Parathyroid adenoma (tissue), 2 donors: ENCODE results near the gene DNAJC10.
"Not testable (repeated sequence)": the region's sequence is repeated elsewhere in the genome, so short reads cannot be mapped to it uniquely, and the experiment has no call there.

Experiments used
- H2AFZ ChIP-seq: fragments of 300-600 bp; sonication (generic); one replicate; pipeline ENCODE4 v1.7.0; 2017; ENCODE audit warnings: antibody characterized with exemption, mild to moderate bottlenecking
- H3K27ac ChIP-seq: fragments of 300-600 bp; sonication (generic); one replicate; pipeline ENCODE4 v1.7.0; 2017
- H3K27me3 ChIP-seq: fragments of 300-600 bp; sonication (generic); one replicate; pipeline ENCODE4 v1.7.0; 2017; ENCODE audit warnings: low read length; ENCODE audit not compliant: control insufficient read depth, insufficient read depth
- H3K36me3 ChIP-seq: fragments of 300-600 bp; sonication (generic); one replicate; pipeline ENCODE4 v1.7.0; 2017; ENCODE audit warnings: low read length; ENCODE audit not compliant: control insufficient read depth, insufficient read depth
- H3K4me1 ChIP-seq: fragments of 300-600 bp; sonication (generic); one replicate; pipeline ENCODE4 v1.7.0; 2017; ENCODE audit warnings: control low read depth
- H3K4me2 ChIP-seq: fragments of 300-600 bp; sonication (generic); one replicate; pipeline ENCODE4 v1.7.0; 2017; ENCODE audit warnings: low read length
- H3K4me3 ChIP-seq: fragments of 300-600 bp; sonication (generic); one replicate; pipeline ENCODE4 v1.7.0; 2017; ENCODE audit warnings: low read depth, low read length
- H3K79me2 ChIP-seq: fragments of 300-600 bp; sonication (generic); one replicate; pipeline ENCODE4 v1.7.0; 2017; ENCODE audit warnings: control low read depth
- H3K9ac ChIP-seq: fragments of 300-600 bp; sonication (generic); one replicate; pipeline ENCODE4 v1.7.0; 2017; ENCODE audit warnings: mild to moderate bottlenecking
- H3K9me3 ChIP-seq: fragments of 300-600 bp; sonication (generic); one replicate; pipeline ENCODE4 v1.7.0; 2017; ENCODE audit warnings: low read length; ENCODE audit not compliant: control insufficient read depth
- CTCF ChIP-seq: fragments of 300-600 bp; sonication (generic); IDR thresholded peaks from one replicate; pipeline ENCODE4 v1.7.0; 2017; ENCODE audit warnings: antibody characterized with exemption, mild to moderate bottlenecking
- donor health status: primary hyperparathyroidism.

The DNAJC10 gene

GRCh38 chr2:182740701-182741100 is 24.6 kb downstream of the DNAJC10 start:
- Histone ChIP-seq H3K9me3 (no peaks in the 10 kb centered on the region), H3K27me3 (no peaks in the 10 kb centered on the region), H3K4me1 (no peaks in the 10 kb centered on the region), H3K4me2 (no peak overlapping the region), H2AFZ (no peak overlapping the region), H3K36me3 (no peaks in the 10 kb centered on the region), H3K27ac (no peak overlapping the region), H3K9ac (no peak overlapping the region), H3K79me2 (no peaks in the 10 kb centered on the region), H3K4me3 (no peak overlapping the region)
- no peak for TF ChIP-seq CTCF

- Histone ChIP-seq H3K9me3 (no peaks in the 10 kb centered on the region), H3K4me1 (no peaks in the 10 kb centered on the region), H3K79me2 (no peaks in the 10 kb centered on the region)
These were observed 25.6 kb downstream of the DNAJC10 start for GRCh38 chr2:182741620-182742019.

GRCh38 chr2:182744490-182744889 is 28.4 kb downstream of the DNAJC10 start:
- Histone ChIP-seq H3K27ac (no peak overlapping the region), H3K9ac (no peak overlapping the region), H3K4me3 (no peak overlapping the region), H2AFZ (no peak overlapping the region), H3K9me3 (no peaks in the 10 kb centered on the region), H3K27me3 (no peaks in the 10 kb centered on the region), H3K36me3 (no peaks in the 10 kb centered on the region), H3K4me2 (no peak overlapping the region), H3K79me2 (no peaks in the 10 kb centered on the region), H3K4me1 (no peaks in the 10 kb centered on the region)
- no peak for TF ChIP-seq CTCF

More at GRCh38 chr2:182741620-182742019, 25.6 kb downstream of the DNAJC10 start:
- Histone ChIP-seq H3K27me3 (no peaks in the 10 kb centered on the region), H2AFZ (no peak overlapping the region), H3K9ac (no peak overlapping the region), H3K4me2 (no peak overlapping the region), H3K36me3 (no peaks in the 10 kb centered on the region), H3K4me3 (no peak overlapping the region), H3K27ac (no peak overlapping the region)
- no peak for TF ChIP-seq CTCF

- H3K4me1 ChIP-seq, result no peaks in the 10 kb centered on the region
- no peak overlapping the region for H3K9ac ChIP-seq
- H3K9me3 ChIP-seq, result no peaks in the 10 kb centered on the region
- no peak for TF ChIP-seq CTCF
- no peak overlapping the region for H3K4me2 ChIP-seq
- H3K79me2 ChIP-seq, result no peaks in the 10 kb centered on the region
- H3K27me3 ChIP-seq, result no peaks in the 10 kb centered on the region
- H2AFZ ChIP-seq, result no peak overlapping the region
- H3K4me3 ChIP-seq, result no peak overlapping the region
- H3K27ac ChIP-seq, result no peak overlapping the region
- H3K36me3 ChIP-seq, result no peaks in the 10 kb centered on the region
These were observed 29.0 kb downstream of the DNAJC10 start for GRCh38 chr2:182745061-182745460.

GRCh38 chr2:182745894-182746293 is 29.8 kb downstream of the DNAJC10 start:
- not testable (repeated sequence) for H3K9ac ChIP-seq, H3K4me1 ChIP-seq, H3K27ac ChIP-seq, H3K36me3 ChIP-seq, H3K27me3 ChIP-seq, H3K4me3 ChIP-seq, H3K79me2 ChIP-seq, H2AFZ ChIP-seq, H3K9me3 ChIP-seq, H3K4me2 ChIP-seq
